PC-3 (cell line): ENCODE results near the gene GFM1. TPM values are rescaled to one million over a fixed set of nuclear protein-coding genes. Genes with fewer than 3 reads are reported as not detected.
A peak's percentile ranks its signal among the peaks of the same experiment; 100 is the strongest.
"Not testable (repeated sequence)": the region's sequence is repeated elsewhere in the genome, so short reads cannot be mapped to it uniquely, and the experiment has no call there.

ENCODE experiments used
- ATAC-seq: fragments of 200-7000 bp; cut with Tn5 transposase; 2 replicates; pipeline ENCODE4 v1.9.1; 2020; ENCODE audit warnings: mild to moderate bottlenecking, moderate library complexity
- BruUV-seq: library from RNA; stranded (reverse); fragments of 400-500 nt; replicated peaks from 2 replicates; lab custom pipeline; 2021; lab: Mats Ljungman, UMichigan
- CTCF ChIA-PET: fragments of 300-600 bp; sonication (Branson Sonifier 250); formaldehyde crosslinking; loops from one replicate; lab custom pipeline; 2022; ENCODE audit warnings: antibody characterized with exemption; lab: Charles Lee
- POLR2A ChIA-PET: fragments of 300-600 bp; sonication (Branson Sonifier 250); formaldehyde crosslinking; loops from one replicate; lab custom pipeline; 2022; ENCODE audit warnings: antibody characterized with exemption; ENCODE audit not compliant: unreplicated experiment; lab: Charles Lee
- DNase-seq: peaks from one replicate; pipeline ENCODE4 v3.0.0-alpha.2; 2015
- H2AFZ ChIP-seq: fragments of 300-600 bp; sonication (generic); 2 replicates; pipeline ENCODE4 v1.6.0; 2016; ENCODE audit warnings: antibody characterized with exemption, low read length
- H3F3A ChIP-seq: fragments of 300-600 bp; sonication (generic); one replicate; pipeline ENCODE4 v1.6.0; 2017; ENCODE audit warnings: antibody characterized with exemption, low read length, control low read depth, mild to moderate bottlenecking; ENCODE audit not compliant: unreplicated experiment
- H3K27ac ChIP-seq: fragments of 300-600 bp; sonication (generic); 2 replicates; pipeline ENCODE4 v1.5.1; 2016; ENCODE audit warnings: mild to moderate bottlenecking, low read length
- H3K27me3 ChIP-seq: fragments of 300-600 bp; sonication (generic); 2 replicates; pipeline ENCODE4 v1.6.1; 2016; ENCODE audit warnings: low read length, mixed read lengths
- H3K36me3 ChIP-seq: fragments of 300-600 bp; sonication (generic); 2 replicates; pipeline ENCODE4 v1.6.1; 2016; ENCODE audit warnings: low read depth, mixed run types, low read length, mixed read lengths
- H3K4me1 ChIP-seq: fragments of 300-600 bp; sonication (generic); 2 replicates; pipeline ENCODE4 v1.5.1; 2016; ENCODE audit warnings: low read length; ENCODE audit not compliant: insufficient read depth
- H3K4me2 ChIP-seq: fragments of 300-600 bp; sonication (generic); 2 replicates; pipeline ENCODE4 v1.6.0; 2016; ENCODE audit warnings: low read length
- H3K4me3 ChIP-seq: fragments of 300-600 bp; sonication (generic); 2 replicates; pipeline ENCODE4 v1.5.1; 2016; ENCODE audit warnings: mild to moderate bottlenecking, low read length, mixed read lengths
- H3K79me2 ChIP-seq: fragments of 300-600 bp; sonication (generic); 2 replicates; pipeline ENCODE4 v1.6.1; 2017; ENCODE audit warnings: low read length, mixed read lengths
- H3K9ac ChIP-seq: fragments of 300-600 bp; sonication (generic); 2 replicates; pipeline ENCODE4 v1.6.0; 2016; ENCODE audit warnings: mild to moderate bottlenecking, low read length
- H3K9me2 ChIP-seq: fragments of 300-600 bp; sonication (generic); replicated peaks from 2 replicates; pipeline ENCODE4 v1.6.1; 2016; ENCODE audit warnings: mixed run types, low read length, mixed read lengths
- H3K9me3 ChIP-seq: fragments of 300-600 bp; sonication (generic); 2 replicates; pipeline ENCODE4 v1.6.1; 2016; ENCODE audit warnings: low read length, mixed read lengths
- H4K20me1 ChIP-seq: fragments of 300-600 bp; sonication (generic); 2 replicates; pipeline ENCODE4 v1.6.1; 2016; ENCODE audit warnings: low read length, mixed read lengths
- EZH2 ChIP-seq: fragments of 300-600 bp; sonication (generic); IDR thresholded peaks from one replicate; pipeline ENCODE4 v1.6.1; 2017; ENCODE audit warnings: antibody characterized with exemption, mild to moderate bottlenecking, low read length; ENCODE audit not compliant: unreplicated experiment
- EZH2phosphoT487 ChIP-seq: fragments of 300-600 bp; sonication (generic); IDR thresholded peaks from 2 replicates; pipeline ENCODE4 v1.6.1; 2018; ENCODE audit warnings: mild to moderate bottlenecking, antibody characterized with exemption, low read length, borderline replicate concordance
- intact Hi-C: fragments of 100-400 bp; cut with micrococcal nuclease; formaldehyde crosslinking; loops from 2 replicates; pipeline ENCODE4 v1.9.0; 2023
- total RNA-seq: library from RNA; depleted of rRNA; stranded (reverse); fragments of >200 nt; gene quantifications from 2 replicates; pipeline ENCODE4 v1.2.3, GENCODE V29; 2014
- TF ChIP-seq, protein P1 (sequence below): fragments of 300-600 bp; sonication (generic); conservative IDR thresholded peaks from 2 replicates; pipeline ENCODE4 v1.5.1; 2017; ENCODE audit warnings: antibody characterized with exemption, low read depth, mild to moderate bottlenecking, low read length

The GFM1 gene
- total RNA-seq, 1 experiment from 2014 or later, result 37.5 TPM

DNA sequence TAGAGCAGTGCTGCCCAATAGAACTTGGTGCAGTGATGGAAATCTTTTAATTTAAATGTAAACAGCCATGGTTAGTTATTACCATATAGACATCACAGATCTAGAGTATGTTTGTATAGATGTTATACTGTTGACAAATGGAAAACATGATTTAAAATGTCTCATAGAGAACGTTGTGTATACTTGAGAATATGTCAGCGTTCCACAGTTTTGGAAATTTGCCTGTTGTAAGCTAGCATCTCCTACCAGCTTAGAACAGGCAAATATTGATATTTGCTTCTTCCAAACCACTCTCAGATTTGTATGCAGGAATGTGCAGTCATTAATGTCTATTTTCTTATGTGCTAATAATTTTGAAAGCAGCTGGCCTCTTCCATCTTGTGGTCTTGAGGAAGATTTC lies 36.5 kb downstream of the GFM1 start:
- intact Hi-C loops, result no loop called here
- ChIA-PET CTCF (no interaction called here), POLR2A (no interaction called here)
- no peaks in the 10 kb centered on the region for H3K27me3 ChIP-seq
- DNase-seq, result no peak
- H3K9me2 ChIP-seq, result no peaks in the 10 kb centered on the region
- no peak overlapping the region for H2AFZ ChIP-seq
- H3K4me1 ChIP-seq, result peaks cover 8% of the 10 kb centered on the region
- no peaks in the 10 kb centered on the region for H3F3A ChIP-seq
- H3K4me2 ChIP-seq, result no peak overlapping the region
- no TSS peak for BruUV-seq
- H3K9ac ChIP-seq, result no peak overlapping the region
- TF ChIP-seq EZH2 (no peak), EZH2phosphoT487 (no peak)
- TF ChIP-seq, protein P1, sequence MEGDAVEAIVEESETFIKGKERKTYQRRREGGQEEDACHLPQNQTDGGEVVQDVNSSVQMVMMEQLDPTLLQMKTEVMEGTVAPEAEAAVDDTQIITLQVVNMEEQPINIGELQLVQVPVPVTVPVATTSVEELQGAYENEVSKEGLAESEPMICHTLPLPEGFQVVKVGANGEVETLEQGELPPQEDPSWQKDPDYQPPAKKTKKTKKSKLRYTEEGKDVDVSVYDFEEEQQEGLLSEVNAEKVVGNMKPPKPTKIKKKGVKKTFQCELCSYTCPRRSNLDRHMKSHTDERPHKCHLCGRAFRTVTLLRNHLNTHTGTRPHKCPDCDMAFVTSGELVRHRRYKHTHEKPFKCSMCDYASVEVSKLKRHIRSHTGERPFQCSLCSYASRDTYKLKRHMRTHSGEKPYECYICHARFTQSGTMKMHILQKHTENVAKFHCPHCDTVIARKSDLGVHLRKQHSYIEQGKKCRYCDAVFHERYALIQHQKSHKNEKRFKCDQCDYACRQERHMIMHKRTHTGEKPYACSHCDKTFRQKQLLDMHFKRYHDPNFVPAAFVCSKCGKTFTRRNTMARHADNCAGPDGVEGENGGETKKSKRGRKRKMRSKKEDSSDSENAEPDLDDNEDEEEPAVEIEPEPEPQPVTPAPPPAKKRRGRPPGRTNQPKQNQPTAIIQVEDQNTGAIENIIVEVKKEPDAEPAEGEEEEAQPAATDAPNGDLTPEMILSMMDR, result no peak
- no peaks in the 10 kb centered on the region for H4K20me1 ChIP-seq
- no peak for ATAC-seq
- no peaks in the 10 kb centered on the region for H3K79me2 ChIP-seq
- H3K9me3 ChIP-seq, result no peaks in the 10 kb centered on the region
- H3K36me3 ChIP-seq, result peaks cover 8% of the 10 kb centered on the region
- H3K27ac ChIP-seq, result no peak overlapping the region
- no peak overlapping the region for H3K4me3 ChIP-seq

DNA sequence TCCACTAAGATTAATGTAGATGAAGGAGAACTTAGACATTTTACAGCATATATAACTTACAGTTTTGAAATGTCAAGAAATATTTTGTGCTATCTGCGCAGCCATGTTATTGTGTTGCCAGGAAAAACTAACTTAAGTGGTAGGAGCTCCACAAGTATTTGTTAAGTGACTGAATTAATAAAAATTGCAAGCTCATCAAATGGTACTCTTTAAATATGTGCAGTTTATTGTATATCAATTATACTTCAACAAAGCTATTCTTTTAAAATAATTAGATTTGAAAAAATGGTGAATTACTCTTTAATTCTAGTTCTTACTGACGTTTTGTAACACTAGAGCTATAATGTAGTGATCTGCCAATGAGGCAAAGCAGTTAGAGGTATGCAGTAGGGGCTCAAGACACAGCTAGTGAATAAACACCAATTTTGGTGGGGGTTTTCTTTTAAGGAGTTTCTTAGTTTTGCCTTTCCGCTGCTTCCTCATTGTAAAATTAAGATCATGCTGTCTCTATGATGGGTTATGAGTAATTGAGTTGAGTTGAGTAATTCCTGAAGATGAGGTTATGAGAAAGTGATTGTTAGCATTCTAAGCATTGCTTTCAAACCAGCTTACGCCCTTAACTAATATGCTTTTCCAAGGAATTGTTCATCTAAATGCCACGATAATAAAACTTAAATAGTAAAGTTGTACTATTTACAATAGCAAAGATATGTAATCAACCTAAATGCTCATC lies 39.1 kb downstream of the GFM1 start:
- intact Hi-C loops, result no loop called here
- no peaks in the 10 kb centered on the region for H3K27me3 ChIP-seq
- DNase-seq, result peak; percentile 14
- no peak overlapping the region for H2AFZ ChIP-seq
- peaks cover 8% of the 10 kb centered on the region for H3K36me3 ChIP-seq
- no peaks in the 10 kb centered on the region for H4K20me1 ChIP-seq
- H3K9me3 ChIP-seq, result no peaks in the 10 kb centered on the region
- TF ChIP-seq, protein P1, result no peak
- TF ChIP-seq EZH2 (no peak), EZH2phosphoT487 (no peak)
- H3K79me2 ChIP-seq, result no peaks in the 10 kb centered on the region
- BruUV-seq, result no TSS peak
- no peaks in the 10 kb centered on the region for H3F3A ChIP-seq
- no peak overlapping the region for H3K9ac ChIP-seq
- no peaks in the 10 kb centered on the region for H3K9me2 ChIP-seq
- no peak overlapping the region for H3K4me3 ChIP-seq
- ChIA-PET POLR2A (interaction anchor here (0.6 kb wide), 1 partner anchor 20 kb away, joined by 3 read pairs; no protein-coding TSS in a partner anchor), CTCF (no interaction called here)
- peak overlapping the region; percentile 41; the same call in 1 of the 2 replicates for H3K27ac ChIP-seq
- peaks cover 8% of the 10 kb centered on the region for H3K4me1 ChIP-seq
- ATAC-seq, result peak; percentile 35
- no peak overlapping the region for H3K4me2 ChIP-seq

GRCh38 chr3:158685159-158685558 lies 40.8 kb downstream of the GFM1 start:
- Histone ChIP-seq H3K4me3 (no peak overlapping the region), H3K9me3 (no peaks in the 10 kb centered on the region), H2AFZ (no peak overlapping the region), H3F3A (no peaks in the 10 kb centered on the region), H3K27me3 (no peaks in the 10 kb centered on the region), H3K36me3 (peaks cover 8% of the 10 kb centered on the region), H4K20me1 (no peaks in the 10 kb centered on the region), H3K4me2 (no peak overlapping the region), H3K79me2 (no peaks in the 10 kb centered on the region), H3K4me1 (no peaks in the 10 kb centered on the region), H3K9ac (no peak overlapping the region), H3K27ac (0 out of 2 replicates have a peak overlapping the region, but pooled peaks have one; percentile 14), H3K9me2 (no peaks in the 10 kb centered on the region)
- no peak for ATAC-seq
- ChIA-PET CTCF (no interaction called here), POLR2A (no interaction called here)
- DNase-seq, result no peak
- intact Hi-C loops, result no loop called here
- BruUV-seq, result no TSS peak
- TF ChIP-seq EZH2, result no peak
- TF ChIP-seq, protein P1, result no peak
- no peak for TF ChIP-seq EZH2phosphoT487

GRCh38 chr3:158693866-158694456 lies 49.6 kb downstream of the GFM1 start:
- BruUV-seq, H3K4me2 ChIP-seq, H3K9me3 ChIP-seq, H3K9me2 ChIP-seq, H3K27ac ChIP-seq, H2AFZ ChIP-seq, CTCF ChIA-PET, H4K20me1 ChIP-seq, DNase-seq, H3K4me3 ChIP-seq, POLR2A ChIA-PET, H3K27me3 ChIP-seq, H3K79me2 ChIP-seq, H3K9ac ChIP-seq, ATAC-seq, H3F3A ChIP-seq: not testable (repeated sequence)
- intact Hi-C loops, result loop anchor here (5.0 kb wide), 1 partner anchor 923 kb away; no protein-coding TSS in a partner anchor
- Histone ChIP-seq H3K4me1 (peaks cover 13% of the 10 kb centered on the region; the same call in 1 of the 2 replicates), H3K36me3 (peaks cover 14% of the 10 kb centered on the region)
